ENCODE measurements around the gene CHCHD10. TPM values are rescaled to one million over a fixed set of nuclear protein-coding genes. Genes with fewer than 3 reads are reported as not detected.
A peak's percentile ranks its signal among the peaks of the same experiment; 100 is the strongest.

The CHCHD10 gene
- total and polyA plus RNA-seq, 9 donors = 2.7 to 40.5 (median 20.1) TPM

GRCh38 chr22:23796461-23796860 is 28.7 kb upstream of the CHCHD10 start:
- peaks cover 12% of the 10 kb centered on the region for H3K4me1 ChIP-seq (ENCODE audit: insufficient read depth)
- H3K4me3 ChIP-seq = no peak overlapping the region
- no peak for DNase-seq
- H3K36me3 ChIP-seq = no peaks in the 10 kb centered on the region
- no peaks in the 10 kb centered on the region for H3K9me3 ChIP-seq
- no peaks in the 10 kb centered on the region for H3K27me3 ChIP-seq
- no peak overlapping the region for H3K27ac ChIP-seq
- 54 to 64% (median 63%) methylated on average over 5 of the region's 5 CpGs for WGBS, 3 donors
- TF ChIP-seq POLR2A (IDR thresholded peaks at IDR 0.05) (no peak), EP300 (IDR thresholded peaks at IDR 0.05) (no peak), CTCF (IDR thresholded peaks at IDR 0.05) (no peak)
- intact Hi-C loops (cut with DNase I) = no loop called here

- no peaks in the 10 kb centered on the region for H3K9me3 ChIP-seq
- H3K36me3 ChIP-seq = no peaks in the 10 kb centered on the region
- TF ChIP-seq POLR2A (IDR thresholded peaks at IDR 0.05) (no peak), EP300 (IDR thresholded peaks at IDR 0.05) (no peak), CTCF (IDR thresholded peaks at IDR 0.05) (no peak)
Measured at GRCh38 chr22:23793326-23793725, 25.6 kb upstream of the CHCHD10 start.

GRCh38 chr22:23791738-23792645 is 24.2 kb upstream of the CHCHD10 start:
- Histone ChIP-seq H3K9me3 (no peaks in the 10 kb centered on the region), H3K4me1 (ENCODE audit: insufficient read depth) (peaks cover 36% of the 10 kb centered on the region), H3K36me3 (no peaks in the 10 kb centered on the region), H3K27ac (peak overlapping the region; percentile 3 to 63), H3K27me3 (no peaks in the 10 kb centered on the region), H3K4me3 (no peak overlapping the region)
- intact Hi-C loops (cut with DNase I) = no loop called here
- 44 to 59% (median 50%) methylated on average over 24 to 25 of the region's 25 CpGs for WGBS, 3 donors
- DNase-seq = peak in 2 of 5 donors; percentile 52 to 63
- TF ChIP-seq POLR2A (IDR thresholded peaks at IDR 0.05) = no peak
- no peak for TF ChIP-seq EP300 (IDR thresholded peaks at IDR 0.05)
- no peak for TF ChIP-seq CTCF (IDR thresholded peaks at IDR 0.05)

More at GRCh38 chr22:23793326-23793725, 25.6 kb upstream of the CHCHD10 start:
- Histone ChIP-seq H3K4me3 (no peak overlapping the region), H3K27me3 (no peaks in the 10 kb centered on the region), H3K4me1 (ENCODE audit: insufficient read depth) (peaks cover 35% of the 10 kb centered on the region), H3K27ac (peak overlapping the region in 1 of 2 donors; percentile 63)
- WGBS, 3 donors = 84 to 94% (median 87%) methylated on average over 8 of the region's 8 CpGs
- no peak for DNase-seq
- intact Hi-C loops (cut with DNase I) = no loop called here

GRCh38 chr22:23790819-23791737 is 23.3 kb upstream of the CHCHD10 start:
- WGBS, 3 donors = 20 to 27% (median 23%) methylated on average over 11 of the region's 11 CpGs
- peak; percentile 65 to 81 (median 72) for DNase-seq
- no peaks in the 10 kb centered on the region for H3K9me3 ChIP-seq
- no peak overlapping the region for H3K4me3 ChIP-seq
- TF ChIP-seq EP300 (IDR thresholded peaks at IDR 0.05) (no peak), POLR2A (IDR thresholded peaks at IDR 0.05) (no peak), CTCF (IDR thresholded peaks at IDR 0.05) (no peak)
- H3K27me3 ChIP-seq = no peaks in the 10 kb centered on the region
- H3K27ac ChIP-seq = peak overlapping the region; percentile 3 to 63
- H3K4me1 ChIP-seq (ENCODE audit: insufficient read depth) = peaks cover 40% of the 10 kb centered on the region
- no peaks in the 10 kb centered on the region for H3K36me3 ChIP-seq
- intact Hi-C loops (cut with DNase I) = no loop called here
